Measurements from ENCODE around the gene CUX1. TPM values are rescaled to one million over a fixed set of nuclear protein-coding genes. Genes with fewer than 3 reads are reported as not detected.

Gene CUX1
- total and polyA plus RNA-seq, 2 of the 13 experiments (the other 11 are each of a cell fraction or from before 2014, with no cell fraction given) = 13.7 to 14.9 TPM

DNA sequence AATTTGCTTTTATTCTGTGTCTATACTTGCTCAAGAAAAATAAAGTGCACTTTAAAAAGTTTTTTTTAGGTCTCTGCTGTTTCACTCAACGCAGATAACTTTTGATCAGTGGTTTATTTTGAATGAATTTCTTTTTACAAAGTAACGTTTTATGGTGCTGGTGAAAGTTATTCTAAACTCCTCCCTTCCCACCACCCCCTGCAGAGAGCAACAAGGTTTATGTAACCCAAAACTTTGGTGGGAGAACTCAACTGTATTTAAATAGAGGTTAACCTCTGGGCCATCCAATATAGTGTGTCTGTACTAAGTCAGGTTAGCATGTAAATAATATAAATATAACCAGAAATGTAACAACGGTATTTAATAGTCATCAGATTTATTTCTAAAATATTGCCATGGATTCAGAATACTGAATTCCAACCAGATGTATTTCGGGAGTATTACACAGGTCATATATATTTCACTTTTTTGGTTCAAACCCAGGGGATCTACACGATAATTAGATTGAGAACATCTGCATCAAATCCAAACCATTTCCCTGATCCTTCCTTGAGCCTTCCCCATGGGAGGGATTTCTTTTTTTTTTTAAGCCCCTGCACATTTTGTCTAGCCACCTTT lies 3.9 kb upstream of the CUX1 start:
- no TSS peak for BruUV-seq (replicated peaks)
- in situ Hi-C loops (cut with HindIII; ENCODE audit: extremely low pct_ligation_motif_present, low pct_unique_long_range_greater_than_20kb) = loop anchor here (5.0 to 10.0 kb wide), 4 partner anchors 126 to 441 kb away; no protein-coding TSS in a partner anchor
- intact Hi-C loops (cut with micrococcal nuclease; ENCODE audit: unreplicated experiment) = loop anchor here (1.0 to 5.0 kb wide), 3 partner anchors 125 to 271 kb away; no protein-coding TSS in a partner anchor
- ChIA-PET POLR2A (no interaction called here), CTCF (ENCODE audit: low intra/inter-chr PET ratio, low total read pairs) (interaction anchor here (1.2 to 2.2 kb wide), 4 partner anchors 96 to 271 kb away, joined by 3 to 9 read pairs (median 4); no protein-coding TSS in a partner anchor)
- DNase-seq (ENCODE audit: low spot score) (no peak), FAIRE-seq (no peak), ATAC-seq (no peak)
- Histone ChIP-seq H3K27ac (ENCODE audit: extremely low read length, insufficient read depth, low read length) (no peak overlapping the region), H3K9ac (ENCODE audit: insufficient read depth, low read depth, low read length) (no peak overlapping the region), H3K27me3 (ENCODE audit: control insufficient read depth in 1 of 2, insufficient read depth in 2 of 2, low read length in 2 of 2) (no peaks in the 10 kb centered on the region; a peak in 3 of 5 replicates), H3K4me3 (replicated peaks in 1 of 3; ENCODE audit: insufficient read depth in 1 of 3, low read depth in 2 of 3, low read length in 3 of 3) (no peak overlapping the region; a peak in 1 of 6 replicates), H4K20me1 (ENCODE audit: insufficient read depth, low read length) (peaks cover 11% of the 10 kb centered on the region), H3K9me3 (ENCODE audit: low read length) (no peaks in the 10 kb centered on the region), H3K4me2 (ENCODE audit: low read depth, low read length) (peak overlapping the region; percentile 39; the same call in 1 of the 2 replicates), H3K79me2 (ENCODE audit: insufficient read depth, low read length) (peaks cover 12% of the 10 kb centered on the region), H3K36me3 (replicated peaks in 1 of 2; ENCODE audit: control insufficient read depth in 1 of 2, insufficient read depth in 2 of 2, low read length in 2 of 2) (no peaks in the 10 kb centered on the region), H2AFZ (ENCODE audit: low read length) (no peak overlapping the region), H3K4me1 (ENCODE audit: insufficient read depth, low read length) (peaks cover 31% of the 10 kb centered on the region)
- 26% methylated on average over 5 of the region's 5 CpGs for WGBS (ENCODE audit: low lambda C conversion rate)
- TF ChIP-seq PRPF4 (IDR thresholded peaks at IDR 0.05; ENCODE audit: low read depth, low read length, poor library complexity, severe bottlenecking) = no peak
- no peak for TF ChIP-seq ZMYM2 (CRISPR knock-in tag; IDR thresholded peaks at IDR 0.05)
- no peak for TF ChIP-seq SIX4 (CRISPR knock-in tag; IDR thresholded peaks at IDR 0.05)
- TF ChIP-seq ZNF207 (IDR thresholded peaks at IDR 0.05; ENCODE audit: borderline replicate concordance) = no peak
- no peak for TF ChIP-seq ZNF552 (CRISPR knock-in tag; IDR thresholded peaks at IDR 0.05; ENCODE audit: borderline replicate concordance)
